NCI-H1694 (cell line): ENCODE measurements around the gene SYNRG.
A peak's percentile ranks its signal among the peaks of the same experiment; 100 is the strongest.
"Not testable (repeated sequence)": the region's sequence is repeated elsewhere in the genome, so short reads cannot be mapped to it uniquely, and the experiment has no call there.

Experiments used
- DNase-seq: peaks from one replicate; lab custom pipeline; 2025; lab: John Stamatoyannopoulos, UW

The SYNRG gene

GRCh38 chr17:37609170-37610040 is at the start of gene SYNRG:
Gene SYNRG, minus strand, starts transcription at chr17:37609418. Its CDS starts 63 bp downstream, at chr17:37609355.
- peak; percentile 95 for DNase-seq

- no peak for DNase-seq
Measured at GRCh38 chr17:37657202-37657601, 48.0 kb upstream of the SYNRG start.

GRCh38 chr17:37651849-37652248 is 42.6 kb upstream of the SYNRG start:
- DNase-seq = no peak

GRCh38 chr17:37650419-37651003 is 41.3 kb upstream of the SYNRG start:
- DNase-seq = no peak

GRCh38 chr17:37648555-37648954 is 39.3 kb upstream of the SYNRG start:
- no peak for DNase-seq

- DNase-seq = no peak
Measured at GRCh38 chr17:37647856-37648255, 38.6 kb upstream of the SYNRG start.

GRCh38 chr17:37643869-37644268 is 34.7 kb upstream of the SYNRG start:
- DNase-seq = no peak

GRCh38 chr17:37643118-37643766 is 34.0 kb upstream of the SYNRG start, which contains the start of gene DDX52:
Gene DDX52, minus strand, starts transcription at chr17:37643446. Its CDS starts 26 bp downstream, at chr17:37643420.
- DNase-seq = peak; percentile 86

- no peak for DNase-seq
Measured at GRCh38 chr17:37642681-37643080, 33.5 kb upstream of the SYNRG start.

- DNase-seq = no peak
Measured at GRCh38 chr17:37640015-37640414, 30.8 kb upstream of the SYNRG start.

GRCh38 chr17:37637956-37638355 is 28.7 kb upstream of the SYNRG start:
- DNase-seq = no peak

- not testable (repeated sequence) for DNase-seq
Measured at GRCh38 chr17:37616430-37616829, 7.2 kb upstream of the SYNRG start.

GRCh38 chr17:37614823-37615222 is 5.6 kb upstream of the SYNRG start:
- no peak for DNase-seq

- no peak for DNase-seq
Measured at GRCh38 chr17:37614391-37614790, 5.2 kb upstream of the SYNRG start.

GRCh38 chr17:37610971-37611370 is 1.8 kb upstream of the SYNRG start:
- no peak for DNase-seq

- not testable (repeated sequence) for DNase-seq
Measured at GRCh38 chr17:37610041-37610420, 813 bp upstream of the SYNRG start.

GRCh38 chr17:37608351-37609169 is 658 bp downstream of the SYNRG start:
- DNase-seq = no peak

- no peak for DNase-seq
Measured at GRCh38 chr17:37607637-37608331, 1.4 kb downstream of the SYNRG start.

- DNase-seq = no peak
Measured at GRCh38 chr17:37605813-37606505, 3.3 kb downstream of the SYNRG start.

GRCh38 chr17:37605081-37605480 is 4.1 kb downstream of the SYNRG start:
- DNase-seq = no peak

- DNase-seq = no peak
Measured at GRCh38 chr17:37604556-37604955, 4.7 kb downstream of the SYNRG start.
